IgD-negative memory B cell (primary cell): ENCODE results near the gene PANK2. TPM values are rescaled to one million over a fixed set of nuclear protein-coding genes. Genes with fewer than 3 reads are reported as not detected.
"Not testable (repeated sequence)": the region's sequence is repeated elsewhere in the genome, so short reads cannot be mapped to it uniquely, and the experiment has no call there.

Experiments
- H3K27ac Mint-ChIP-seq, 3 donors: one replicate each; pipeline ENCODE4 v1.8.0; 2020 to 2022; ENCODE audit warnings: mild to moderate bottlenecking in 3 of 3, mixed read lengths in 3 of 3, moderate library complexity in 1 of 3
- H3K27me3 Mint-ChIP-seq: one replicate; pipeline ENCODE4 v1.8.0; 2021; ENCODE audit warnings: mixed read lengths
- H3K36me3 Mint-ChIP-seq: one replicate; pipeline ENCODE4 v1.8.0; 2020; ENCODE audit warnings: mild to moderate bottlenecking, mixed read lengths
- H3K4me1 Mint-ChIP-seq, 3 donors: one replicate each; pipeline ENCODE4 v1.8.0; 2020 to 2022; ENCODE audit warnings: mixed read lengths in 3 of 3, mild to moderate bottlenecking in 1 of 3
- H3K4me3 Mint-ChIP-seq, 4 donors: one replicate each; pipeline ENCODE4 v1.8.0; 2020 to 2022; ENCODE audit warnings: mild to moderate bottlenecking in 4 of 4, mixed read lengths in 4 of 4, moderate library complexity in 3 of 4
- H3K9me3 Mint-ChIP-seq, 3 donors: one replicate each; pipeline ENCODE4 v1.8.0; 2020 to 2021; ENCODE audit warnings: mixed read lengths in 3 of 3, mild to moderate bottlenecking in 1 of 3
- polyA plus RNA-seq: library from polyadenylated mRNA; unstranded; fragments of 300-500 nt; fragmentation: Illumina TruSeq; gene quantifications from one replicate; pipeline ENCODE4 v1.2.3, GENCODE V29; 2021

PANK2 gene
- polyA plus RNA-seq, 1 donor from 2014 or later, result 55.9 TPM

GRCh38 chr20:3937618-3938017 lies 48.4 kb downstream of the PANK2 start:
- Mint-ChIP-seq H3K27me3 (no peaks in the 10 kb centered on the region), H3K4me3 (no peak overlapping the region), H3K4me1 (peaks cover 0 to 4% (median 3%) of the 10 kb centered on the region in 3 donors), H3K9me3 (peaks cover 0 to 8% (median 5%) of the 10 kb centered on the region in 3 donors), H3K36me3 (peaks cover 12% of the 10 kb centered on the region), H3K27ac (no peak overlapping the region)

- Mint-ChIP-seq H3K27ac (no peak overlapping the region), H3K9me3 (peaks cover 0 to 8% (median 5%) of the 10 kb centered on the region in 3 donors), H3K36me3 (peaks cover 10% of the 10 kb centered on the region), H3K4me1 (peaks cover 0 to 1% (median 1%) of the 10 kb centered on the region in 3 donors), H3K27me3 (no peaks in the 10 kb centered on the region), H3K4me3 (no peak overlapping the region)
Measured at GRCh38 chr20:3940905-3941304, 51.7 kb downstream of the PANK2 start.

- H3K36me3 Mint-ChIP-seq, H3K4me3 Mint-ChIP-seq, H3K4me1 Mint-ChIP-seq, H3K9me3 Mint-ChIP-seq, H3K27ac Mint-ChIP-seq, H3K27me3 Mint-ChIP-seq: not testable (repeated sequence)
Measured at GRCh38 chr20:3946666-3947065, 57.5 kb downstream of the PANK2 start.

DNA sequence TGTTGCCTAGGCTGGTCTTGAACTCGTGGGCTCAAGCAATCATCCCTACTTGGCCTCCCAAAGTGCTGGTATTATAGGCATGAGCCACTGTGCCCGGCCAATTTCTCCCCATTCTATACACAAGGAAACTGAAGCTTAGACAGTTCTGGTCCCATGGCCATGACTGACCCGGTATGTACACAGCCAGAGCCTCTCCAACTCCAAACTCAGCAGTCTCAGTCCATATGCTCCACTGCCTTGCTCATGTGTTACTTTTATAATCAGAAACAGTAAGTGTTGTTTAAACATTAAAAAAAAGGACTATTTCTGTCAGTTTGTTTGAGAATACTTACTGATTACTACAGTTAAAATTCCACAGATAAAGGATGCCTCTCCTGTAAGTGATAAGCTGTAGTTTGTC lies 75.5 kb downstream of the PANK2 start:
- H3K27ac Mint-ChIP-seq, result no peak overlapping the region

DNA sequence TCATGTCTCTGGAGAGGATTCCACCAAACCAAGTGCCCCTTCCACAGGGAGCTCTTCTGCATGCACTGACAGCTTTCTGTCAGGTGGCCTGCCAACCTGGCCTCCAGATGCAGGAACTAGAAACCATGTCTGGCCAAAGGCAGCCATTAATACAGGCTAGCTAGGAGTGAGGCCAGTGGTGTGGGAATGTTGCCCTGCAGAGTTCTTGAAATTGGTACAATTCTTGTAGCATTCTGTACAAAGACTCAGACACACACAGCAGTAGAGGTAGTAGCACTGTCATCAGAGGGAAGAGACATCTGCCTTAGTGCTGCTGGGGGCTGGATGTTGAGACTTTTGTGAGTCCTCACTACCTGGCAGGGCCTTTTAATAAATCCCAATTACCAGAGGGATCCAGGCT lies 77.4 kb downstream of the PANK2 start:
- Mint-ChIP-seq H3K9me3 (no peaks in the 10 kb centered on the region), H3K36me3 (no peaks in the 10 kb centered on the region), H3K27ac (no peak overlapping the region), H3K4me1 (no peaks in the 10 kb centered on the region), H3K4me3 (no peak overlapping the region), H3K27me3 (peaks cover 3% of the 10 kb centered on the region)

More for the DNA sequence above, 75.5 kb downstream of the PANK2 start:
- Mint-ChIP-seq H3K9me3 (no peaks in the 10 kb centered on the region), H3K36me3 (peaks cover 3% of the 10 kb centered on the region), H3K4me1 (no peaks in the 10 kb centered on the region), H3K27me3 (peaks cover 2% of the 10 kb centered on the region), H3K4me3 (no peak overlapping the region)

- H3K27me3 Mint-ChIP-seq, result peaks cover 1% of the 10 kb centered on the region
- H3K36me3 Mint-ChIP-seq, result peaks cover 2% of the 10 kb centered on the region
- no peak overlapping the region for H3K27ac Mint-ChIP-seq
- H3K4me3 Mint-ChIP-seq, result no peak overlapping the region
- H3K9me3 Mint-ChIP-seq, result peaks cover 0 to 7% (median 2%) of the 10 kb centered on the region in 3 donors
- H3K4me1 Mint-ChIP-seq, result no peaks in the 10 kb centered on the region
Measured at GRCh38 chr20:3970016-3970415, 80.8 kb downstream of the PANK2 start.

GRCh38 chr20:3971145-3971544 lies 82.0 kb downstream of the PANK2 start:
- Mint-ChIP-seq H3K4me1 (no peaks in the 10 kb centered on the region), H3K4me3 (no peak overlapping the region), H3K27ac (no peak overlapping the region), H3K36me3 (peaks cover 2% of the 10 kb centered on the region), H3K27me3 (peaks cover 1% of the 10 kb centered on the region), H3K9me3 (peaks cover 0 to 7% (median 2%) of the 10 kb centered on the region in 3 donors)

DNA sequence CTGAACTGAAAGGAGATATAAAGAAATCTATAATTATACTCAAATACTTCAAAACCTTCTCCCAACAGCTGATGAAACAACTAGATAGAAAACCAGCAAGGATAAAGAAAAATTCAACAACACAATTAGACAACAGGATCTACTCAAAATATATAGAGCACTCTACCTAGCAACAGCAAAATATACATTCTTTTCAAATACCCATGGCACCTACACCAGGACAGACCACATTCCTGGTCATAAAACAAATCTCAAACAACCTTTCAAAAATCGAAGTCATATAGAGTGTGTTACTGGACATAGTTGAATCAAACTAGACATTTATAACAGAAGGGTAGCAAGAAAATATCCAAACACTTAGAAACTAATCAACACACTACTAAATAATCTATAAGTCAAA lies 83.0 kb downstream of the PANK2 start:
- Mint-ChIP-seq H3K36me3 (peaks cover 3% of the 10 kb centered on the region), H3K4me3 (no peak overlapping the region), H3K27ac (no peak overlapping the region), H3K4me1 (no peaks in the 10 kb centered on the region), H3K9me3 (peaks cover 0 to 7% (median 2%) of the 10 kb centered on the region in 3 donors), H3K27me3 (peaks cover 1% of the 10 kb centered on the region)

DNA sequence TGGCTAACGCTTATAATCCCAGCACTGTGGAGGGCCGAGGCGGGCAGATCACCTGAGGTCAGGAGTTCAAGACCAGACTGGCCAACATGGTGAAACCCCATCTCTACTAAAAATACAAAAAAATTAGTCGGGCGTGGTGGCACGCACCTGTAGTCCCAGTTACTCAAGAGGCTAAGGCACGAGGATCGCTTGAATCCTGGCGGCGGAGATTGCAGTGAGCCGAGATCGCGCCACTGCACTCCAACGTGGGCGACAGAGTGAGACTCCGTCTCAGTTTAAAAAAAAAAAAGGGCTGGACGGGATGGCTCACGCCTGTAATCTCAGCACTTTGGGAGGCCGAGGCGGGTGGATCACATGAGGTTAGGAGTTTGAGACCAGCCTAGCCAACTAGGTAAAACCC lies 83.4 kb downstream of the PANK2 start:
- H3K4me3 Mint-ChIP-seq, result not testable (repeated sequence)

GRCh38 chr20:3973705-3974104 lies 84.5 kb downstream of the PANK2 start:
- no peaks in the 10 kb centered on the region for H3K4me1 Mint-ChIP-seq
- peak overlapping the region in 1 of 4 donors; percentile 10 for H3K4me3 Mint-ChIP-seq
- H3K27ac Mint-ChIP-seq, result no peak overlapping the region
- H3K27me3 Mint-ChIP-seq, result peaks cover 1% of the 10 kb centered on the region
- H3K36me3 Mint-ChIP-seq, result peaks cover 4% of the 10 kb centered on the region
- peaks cover 0 to 7% (median 2%) of the 10 kb centered on the region in 3 donors for H3K9me3 Mint-ChIP-seq

More for the DNA sequence above, 83.4 kb downstream of the PANK2 start:
- H3K27ac Mint-ChIP-seq, H3K27me3 Mint-ChIP-seq, H3K9me3 Mint-ChIP-seq, H3K36me3 Mint-ChIP-seq, H3K4me1 Mint-ChIP-seq: not testable (repeated sequence)

DNA sequence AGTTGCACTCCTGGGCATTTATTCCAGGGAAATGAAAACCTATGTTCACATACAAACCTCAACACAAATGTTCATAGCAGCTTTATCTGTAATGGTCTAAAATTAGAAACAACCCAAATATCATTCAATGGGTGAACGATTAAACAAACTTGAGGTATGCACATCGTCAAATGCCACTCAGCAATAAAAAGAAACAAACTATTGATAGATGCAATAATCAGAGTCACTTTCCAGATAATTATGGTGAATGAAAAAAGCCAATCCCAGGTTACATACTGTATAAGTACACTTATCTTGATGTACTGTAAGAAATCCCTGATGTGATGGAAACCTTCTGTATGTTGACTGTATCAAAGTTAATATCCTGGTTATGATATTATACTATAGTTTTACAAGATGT lies 87.3 kb downstream of the PANK2 start:
- Mint-ChIP-seq H3K27ac (no peak overlapping the region), H3K4me3 (no peak overlapping the region), H3K36me3 (peaks cover 4% of the 10 kb centered on the region), H3K9me3 (peaks cover 0 to 7% (median 2%) of the 10 kb centered on the region in 3 donors), H3K4me1 (peaks cover 12 to 16% (median 12%) of the 10 kb centered on the region in 3 donors), H3K27me3 (no peaks in the 10 kb centered on the region)

Other genes with a start within 250 kb of the PANK2 start
- not detected for gene GFRA4, start 226.0 kb upstream of the PANK2 start, polyA plus RNA-seq
- gene ADAM33, start 207.4 kb upstream of the PANK2 start, polyA plus RNA-seq, result not detected
- gene SIGLEC1, start 176.8 kb upstream of the PANK2 start, polyA plus RNA-seq, result not detected
- gene HSPA12B, start 156.7 kb upstream of the PANK2 start, polyA plus RNA-seq, result not detected
- gene ADISSP, start 121.6 kb upstream of the PANK2 start, polyA plus RNA-seq, result 30.0 TPM
- not detected for gene SPEF1, start 107.9 kb upstream of the PANK2 start, polyA plus RNA-seq
- 1.1 TPM for gene CENPB, start 102.6 kb upstream of the PANK2 start, polyA plus RNA-seq
- 20.0 TPM for gene CDC25B, start 93.1 kb upstream of the PANK2 start, polyA plus RNA-seq
- gene AP5S1, start 68.8 kb upstream of the PANK2 start, polyA plus RNA-seq, result 12.8 TPM
- gene MAVS, start 42.6 kb upstream of the PANK2 start, polyA plus RNA-seq, result 7.3 TPM
- gene RNF24, start 126.2 kb downstream of the PANK2 start, polyA plus RNA-seq, result 2.7 TPM